Tibial artery (tissue), 4 donors: Measurements from ENCODE around the gene CTNNB1.

Experiments used
- DNase-seq, 2 donors: peaks; one replicate each; pipeline ENCODE4 v3.0.0-alpha.2; 2019
- H3K27ac ChIP-seq, 2 donors: fragments of 200-600 bp; sonication (generic) in 1 of 2; 1 replicate in 1 of 2; 2 replicates in 1 of 2; pipeline ENCODE4 v1.5.1; 2018 to 2019; ENCODE audit warnings: mild to moderate bottlenecking in 1 of 2
- H3K27me3 ChIP-seq, 2 donors: fragments of 200-600 bp; sonication (generic) in 1 of 2; one replicate each; pipeline versions ENCODE4 v1.5.1 to v1.6.0; 2016 to 2019
- H3K36me3 ChIP-seq, 3 donors: fragments of 200-600 bp; sonication (generic) in 2 of 3; one replicate each; pipeline ENCODE4 v1.5.1; 2016 to 2019; ENCODE audit warnings: mild to moderate bottlenecking in 2 of 3
- H3K4me1 ChIP-seq, 4 donors: fragments of 200-600 bp; sonication (generic) in 2 of 4; 1 replicate in 3 of 4; 2 replicates in 1 of 4; pipeline ENCODE4 v1.5.1; 2016 to 2019
- H3K4me3 ChIP-seq, 2 donors: fragments of 200-600 bp; sonication (generic) in 1 of 2; 1 replicate in 1 of 2; 2 replicates in 1 of 2; pipeline ENCODE4 v1.5.1; 2018 to 2019; ENCODE audit warnings: mild to moderate bottlenecking in 2 of 2
- H3K9me3 ChIP-seq, 3 donors: fragments of 200-600 bp; sonication (generic) in 1 of 3; one replicate each; pipeline ENCODE4 v1.5.1; 2016 to 2019
- CTCF ChIP-seq, 2 experiments: fragments of 200-600 bp in 1 of 2; fragments of 450-650 bp in 1 of 2; IDR thresholded peaks; one replicate each; pipeline ENCODE4 v1.5.1; 2017 to 2019; ENCODE audit warnings: antibody characterized with exemption in 2 of 2, mild to moderate bottlenecking in 1 of 2, moderate library complexity in 1 of 2
- intact Hi-C: fragments of 100-400 bp; cut with DNase I; formaldehyde crosslinking; loops from one replicate; pipeline ENCODE4 v1.15.0; 2023; ENCODE audit warnings: low total_unique reads

The CTNNB1 gene

GRCh38 chr3:41192885-41193284 is 6.4 kb upstream of the CTNNB1 start:
- H3K4me3 ChIP-seq: no peak overlapping the region
- no peaks in the 10 kb centered on the region for H3K4me1 ChIP-seq
- intact Hi-C loops: no loop called here
- no peaks in the 10 kb centered on the region for H3K9me3 ChIP-seq
- no peaks in the 10 kb centered on the region for H3K36me3 ChIP-seq
- H3K27ac ChIP-seq: no peak overlapping the region
- H3K27me3 ChIP-seq: no peaks in the 10 kb centered on the region
- DNase-seq: no peak
- no peak for TF ChIP-seq CTCF (IDR thresholded peaks at IDR 0.05)

- Histone ChIP-seq H3K36me3 (no peaks in the 10 kb centered on the region), H3K27ac (no peak overlapping the region), H3K4me3 (no peak overlapping the region), H3K27me3 (no peaks in the 10 kb centered on the region), H3K4me1 (peaks cover 0 to 4% (median 0%) of the 10 kb centered on the region in 4 donors), H3K9me3 (no peaks in the 10 kb centered on the region)
- intact Hi-C loops: no loop called here
- DNase-seq: no peak
- no peak for TF ChIP-seq CTCF (IDR thresholded peaks at IDR 0.05)
These were observed 5.3 kb upstream of the CTNNB1 start for GRCh38 chr3:41193794-41194539.

- intact Hi-C loops: loop anchor here (5.0 kb wide), 1 partner anchor 192 kb away; no protein-coding TSS in a partner anchor
- Histone ChIP-seq H3K4me3 (no peak overlapping the region), H3K4me1 (peaks cover 0 to 4% (median 0%) of the 10 kb centered on the region in 4 donors), H3K27me3 (no peaks in the 10 kb centered on the region), H3K36me3 (no peaks in the 10 kb centered on the region), H3K27ac (no peak overlapping the region), H3K9me3 (no peaks in the 10 kb centered on the region)
- DNase-seq: no peak
- no peak for TF ChIP-seq CTCF (IDR thresholded peaks at IDR 0.05)
These were observed 4.6 kb upstream of the CTNNB1 start for GRCh38 chr3:41194701-41195100.

- no peak overlapping the region for H3K4me3 ChIP-seq
- no peaks in the 10 kb centered on the region for H3K36me3 ChIP-seq
- H3K9me3 ChIP-seq: no peaks in the 10 kb centered on the region
- no peaks in the 10 kb centered on the region for H3K27me3 ChIP-seq
- intact Hi-C loops: loop anchor here (5.0 kb wide), 1 partner anchor 194 kb away; no protein-coding TSS in a partner anchor
- no peak for TF ChIP-seq CTCF (IDR thresholded peaks at IDR 0.05)
- H3K27ac ChIP-seq: no peak overlapping the region
- DNase-seq: no peak
- peaks cover 0 to 4% (median 0%) of the 10 kb centered on the region in 4 donors for H3K4me1 ChIP-seq
These were observed 3.4 kb upstream of the CTNNB1 start for GRCh38 chr3:41195946-41196345.

GRCh38 chr3:41196499-41197410 is 2.5 kb upstream of the CTNNB1 start:
- H3K36me3 ChIP-seq: no peaks in the 10 kb centered on the region
- H3K9me3 ChIP-seq: no peaks in the 10 kb centered on the region
- TF ChIP-seq CTCF (IDR thresholded peaks at IDR 0.05): no peak
- no peaks in the 10 kb centered on the region for H3K27me3 ChIP-seq
- peaks cover 0 to 9% (median 3%) of the 10 kb centered on the region in 4 donors for H3K4me1 ChIP-seq
- no peak overlapping the region for H3K27ac ChIP-seq
- H3K4me3 ChIP-seq: no peak overlapping the region
- DNase-seq: no peak
- intact Hi-C loops: loop anchor here (5.0 kb wide), 1 partner anchor 194 kb away; no protein-coding TSS in a partner anchor
